Urinary bladder (tissue), 4 donors: Measurements from ENCODE around the gene RARRES2. TPM values are rescaled to one million over a fixed set of nuclear protein-coding genes. Genes with fewer than 3 reads are reported as not detected.

Experiments used
- DNase-seq: peaks from one replicate; pipeline ENCODE4 v3.0.0-alpha.2; 2015; ENCODE audit errors: extremely low spot score
- H3K27ac ChIP-seq: one replicate; pipeline ENCODE4 v1.5.1; 2013; ENCODE audit warnings: low read depth, mild to moderate bottlenecking, moderate library complexity
- H3K36me3 ChIP-seq: one replicate; pipeline ENCODE4 v1.6.1; 2013; ENCODE audit warnings: mild to moderate bottlenecking, moderate library complexity; ENCODE audit not compliant: insufficient read depth
- H3K4me1 ChIP-seq: one replicate; pipeline ENCODE4 v1.6.1; 2013; ENCODE audit warnings: mild to moderate bottlenecking, moderate library complexity; ENCODE audit not compliant: insufficient read depth
- H3K4me3 ChIP-seq: one replicate; pipeline ENCODE4 v1.5.1; 2013; ENCODE audit warnings: low read depth, low read length
- WGBS: extraction: QIAGEN DNeasy Blood & Tissue Kit; methylation state at CpG from one replicate; pipeline ENCODE4 v1.1.7; 2013; 5-methylcytosine and 5-hydroxymethylcytosine counted together
- polyA plus RNA-seq: library from polyadenylated mRNA; stranded (reverse); fragments of 200-250 nt; gene quantifications from one replicate; pipeline ENCODE4 v1.2.3, GENCODE V29; 2013
- total RNA-seq: library from RNA; depleted of rRNA; stranded (reverse); fragments of >200 nt; gene quantifications from one replicate; pipeline ENCODE4 v1.2.3, GENCODE V29; 2014
- donor health status: healthy with polysubstance abuse.
- donor health status: healthy.

The RARRES2 gene
- total and polyA plus RNA-seq, 2 donors = 86.2 to 400 TPM

DNA sequence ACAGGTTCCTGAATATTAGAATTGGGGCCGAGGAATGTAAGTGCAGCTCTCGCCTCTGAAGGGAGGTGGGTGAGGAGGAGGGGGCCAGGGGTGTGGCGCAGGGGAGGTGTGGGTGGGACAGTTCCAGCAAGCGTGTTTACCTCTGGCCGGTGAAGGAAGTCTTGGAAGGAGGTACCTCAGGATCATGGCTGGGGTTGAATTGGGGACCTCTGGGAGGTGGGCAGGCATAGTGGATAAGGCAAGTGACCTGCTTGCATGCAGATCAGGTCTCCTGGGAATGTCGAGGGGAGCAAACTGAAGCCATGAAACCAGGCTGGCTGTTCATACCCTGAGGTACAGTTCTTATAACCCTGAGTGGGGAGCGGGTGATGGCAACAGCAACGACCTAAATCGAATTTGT lies 39.7 kb upstream of the RARRES2 start:
- WGBS = 72% methylated on average over 9 of the region's 9 CpGs
- no peaks in the 10 kb centered on the region for H3K4me1 ChIP-seq
- DNase-seq = no peak
- no peaks in the 10 kb centered on the region for H3K36me3 ChIP-seq
- H3K4me3 ChIP-seq = no peak overlapping the region
- H3K27ac ChIP-seq = no peak overlapping the region

- 78% methylated on average over 11 of the region's 11 CpGs for WGBS
- Histone ChIP-seq H3K36me3 (no peaks in the 10 kb centered on the region), H3K4me3 (no peak overlapping the region), H3K4me1 (no peaks in the 10 kb centered on the region), H3K27ac (no peak overlapping the region)
- DNase-seq = no peak
Observed at GRCh38 chr7:150380463-150380862, 39.0 kb upstream of the RARRES2 start.

- WGBS = 1% methylated on average over 52 of the region's 52 CpGs
Observed at GRCh38 chr7:150379441-150380379, 38.3 kb upstream of the RARRES2 start.

GRCh38 chr7:150378853-150379440 lies 37.5 kb upstream of the RARRES2 start, which contains the start of gene ZNF775:
Gene ZNF775 (plus strand): TSS chr7:150379330. CDS start chr7:150388471, 9,141 bp downstream.
- no peaks in the 10 kb centered on the region for H3K4me1 ChIP-seq
- peak; percentile 81 for DNase-seq
- H3K36me3 ChIP-seq = no peaks in the 10 kb centered on the region
- peak within 1 kb of the TSS; percentile 83 for H3K4me3 ChIP-seq
- peak within 1 kb of the TSS; percentile 80 for H3K27ac ChIP-seq
- WGBS = under 1% methylated on average over 60 of the region's 60 CpGs

More at GRCh38 chr7:150379441-150380379, 38.3 kb upstream of the RARRES2 start:
- H3K27ac ChIP-seq = peak overlapping the region; percentile 44
- peak overlapping the region; percentile 83 for H3K4me3 ChIP-seq
- DNase-seq = no peak
- no peaks in the 10 kb centered on the region for H3K4me1 ChIP-seq
- H3K36me3 ChIP-seq = no peaks in the 10 kb centered on the region

DNA sequence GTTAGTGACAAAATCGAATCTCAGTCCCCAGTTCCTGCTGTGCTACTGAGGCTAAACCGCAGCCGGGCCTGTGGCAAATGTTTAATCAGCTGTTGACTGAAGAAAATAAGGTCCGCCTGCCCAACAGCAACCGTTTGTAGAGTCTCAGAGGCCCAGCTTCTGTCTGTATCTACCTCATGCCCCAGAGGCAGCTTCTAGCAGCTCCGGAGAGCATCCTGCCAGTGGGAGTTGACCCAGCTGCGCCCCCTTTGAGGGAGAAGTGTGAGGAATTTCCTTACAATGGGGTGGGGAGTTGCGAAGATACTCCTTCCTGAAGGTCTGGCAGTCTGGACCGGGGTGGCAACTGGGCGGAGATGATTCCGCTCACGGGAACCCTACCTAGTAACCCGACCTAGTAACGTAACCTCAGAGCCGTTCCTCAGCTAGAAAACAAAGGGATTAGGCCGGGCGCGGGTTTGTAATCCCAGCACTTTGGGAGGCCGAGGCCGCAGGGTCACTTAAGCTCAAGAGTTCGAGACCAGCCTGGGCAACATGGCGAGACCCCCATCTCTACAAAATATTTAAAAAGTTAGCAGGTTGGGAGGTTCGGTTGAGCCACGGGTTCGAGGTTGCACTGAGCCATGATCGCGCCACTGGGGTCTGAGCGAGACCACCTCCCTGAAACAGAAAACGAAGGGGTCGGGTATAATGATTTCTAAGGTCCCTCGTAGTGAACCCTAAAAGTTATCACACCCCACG lies 36.9 kb upstream of the RARRES2 start:
- H3K27ac ChIP-seq = peak overlapping the region; percentile 80
- peak overlapping the region; percentile 83 for H3K4me3 ChIP-seq
- WGBS = 5% methylated on average over 32 of the region's 32 CpGs
- no peak for DNase-seq
- no peaks in the 10 kb centered on the region for H3K4me1 ChIP-seq
- no peaks in the 10 kb centered on the region for H3K36me3 ChIP-seq

- DNase-seq = no peak
- Histone ChIP-seq H3K4me3 (no peak overlapping the region), H3K4me1 (no peaks in the 10 kb centered on the region), H3K36me3 (no peaks in the 10 kb centered on the region), H3K27ac (peak overlapping the region; percentile 32)
- WGBS = 58% methylated on average over 4 of the region's 4 CpGs
Observed at GRCh38 chr7:150377635-150378034, 36.2 kb upstream of the RARRES2 start.

- Histone ChIP-seq H3K36me3 (no peaks in the 10 kb centered on the region), H3K4me3 (no peak overlapping the region), H3K4me1 (peaks cover 2% of the 10 kb centered on the region), H3K27ac (no peak overlapping the region)
- no peak for DNase-seq
- 53% methylated on average over 3 of the region's 3 CpGs for WGBS
Observed at GRCh38 chr7:150377196-150377595, 35.8 kb upstream of the RARRES2 start.

GRCh38 chr7:150376560-150376959 lies 35.1 kb upstream of the RARRES2 start:
- Histone ChIP-seq H3K4me1 (peaks cover 2% of the 10 kb centered on the region), H3K27ac (no peak overlapping the region), H3K4me3 (no peak overlapping the region), H3K36me3 (no peaks in the 10 kb centered on the region)
- no peak for DNase-seq
- 75% methylated on average over 6 of the region's 6 CpGs for WGBS

- no peak for DNase-seq
- 85% methylated on average over 10 of the region's 10 CpGs for WGBS
- Histone ChIP-seq H3K4me1 (peaks cover 2% of the 10 kb centered on the region), H3K36me3 (no peaks in the 10 kb centered on the region), H3K4me3 (no peak overlapping the region), H3K27ac (no peak overlapping the region)
Observed at GRCh38 chr7:150375662-150376521, 34.5 kb upstream of the RARRES2 start.

DNA sequence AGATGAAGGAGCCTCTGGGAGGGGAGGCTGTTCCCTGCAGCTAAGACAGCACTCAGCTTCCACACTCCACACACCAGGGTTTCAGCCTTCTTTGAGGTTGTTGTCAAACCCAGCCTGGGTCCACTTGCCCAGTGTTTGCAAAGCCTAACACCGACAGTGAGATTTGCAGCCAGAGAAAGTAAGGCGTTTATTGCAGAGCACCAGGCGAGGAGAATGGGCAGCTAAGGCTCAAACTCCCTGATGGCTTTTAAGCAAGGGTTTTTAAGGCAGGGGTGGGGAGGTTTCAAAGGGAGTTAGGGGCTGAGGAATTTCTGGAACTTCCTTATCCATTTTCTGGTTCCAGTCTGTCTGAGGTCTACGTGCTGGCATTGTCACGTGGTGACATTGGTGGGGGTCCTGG lies 33.0 kb upstream of the RARRES2 start:
- no peak overlapping the region for H3K27ac ChIP-seq
- peaks cover 2% of the 10 kb centered on the region for H3K4me1 ChIP-seq
- DNase-seq = no peak
- 86% methylated on average over 5 of the region's 5 CpGs for WGBS
- no peaks in the 10 kb centered on the region for H3K36me3 ChIP-seq
- H3K4me3 ChIP-seq = no peak overlapping the region

- Histone ChIP-seq H3K27ac (no peak overlapping the region), H3K4me1 (peaks cover 2% of the 10 kb centered on the region), H3K36me3 (no peaks in the 10 kb centered on the region), H3K4me3 (no peak overlapping the region)
- 79% methylated on average over 4 of the region's 4 CpGs for WGBS
- no peak for DNase-seq
Observed at GRCh38 chr7:150374026-150374425, 32.6 kb upstream of the RARRES2 start.

- WGBS = 66% methylated on average over 21 of the region's 21 CpGs
Observed at GRCh38 chr7:150373049-150373801, 31.8 kb upstream of the RARRES2 start.

More at GRCh38 chr7:150373049-150373801, 31.8 kb upstream of the RARRES2 start:
- DNase-seq = no peak
- Histone ChIP-seq H3K4me1 (peaks cover 2% of the 10 kb centered on the region), H3K36me3 (no peaks in the 10 kb centered on the region), H3K27ac (peak overlapping the region; percentile 39), H3K4me3 (no peak overlapping the region)
